Measurements from ENCODE around the gene ABHD4. TPM values are rescaled to one million over a fixed set of nuclear protein-coding genes. Genes with fewer than 3 reads are reported as not detected.

The ABHD4 gene
- total and polyA plus RNA-seq, 10 of the 15 experiments (the other 5 are each of a cell fraction or from before 2014, with no cell fraction given), result 5.4 to 28.7 (median 10.8) TPM

- TF ChIP-seq ZBTB40 (IDR thresholded peaks at IDR 0.05; ENCODE audit: borderline replicate concordance), result peak; percentile 89; the same call in 1 of the 2 replicates
- no peak for TF ChIP-seq USF2 (IDR thresholded peaks at IDR 0.05; ENCODE audit: borderline replicate concordance, low read depth, low read length)
- peak; percentile 81 for TF ChIP-seq CBFB (IDR thresholded peaks at IDR 0.05; ENCODE audit: low read depth)
- peak; percentile 45; the same call in 1 of the 2 replicates for TF ChIP-seq CREB1 (IDR thresholded peaks at IDR 0.05; ENCODE audit: low read depth)
- TF ChIP-seq CREM (IDR thresholded peaks at IDR 0.05; ENCODE audit: low read depth), result peak; percentile 73
- no peak for TF ChIP-seq BMI1 (IDR thresholded peaks at IDR 0.05; ENCODE audit: borderline replicate concordance)
- TF ChIP-seq ETV6 (conservative IDR thresholded peaks at IDR 0.05 in 1 of 2, IDR thresholded peaks at IDR 0.05 in 1 of 2; ENCODE audit: borderline replicate concordance in 1 of 2, low read depth in 1 of 2), result peak in 1 of 2 experiments; percentile 78; a peak in 1 of 4 replicates
- peak; percentile 57; the same call in 1 of the 2 replicates for TF ChIP-seq TCF7 (IDR thresholded peaks at IDR 0.05; ENCODE audit: borderline replicate concordance)
- TF ChIP-seq NFYA (IDR thresholded peaks at IDR 0.05; ENCODE audit: borderline replicate concordance, low read depth, low read length), result no peak
- peak; percentile 92; the same call in 1 of the 2 replicates for TF ChIP-seq MTA3 (IDR thresholded peaks at IDR 0.05; ENCODE audit: borderline replicate concordance, low read length)
- 0 out of 2 replicates have a peak, but pooled peaks have one; percentile 19 for TF ChIP-seq SMAD5 (IDR thresholded peaks at IDR 0.05; ENCODE audit: low read depth)
- peak; percentile 51 to 85; a peak in 2 of 4 replicates for TF ChIP-seq IKZF2 (IDR thresholded peaks at IDR 0.05)
- peak; percentile 77 for TF ChIP-seq ATF7 (IDR thresholded peaks at IDR 0.05; ENCODE audit: low read depth)
- peak; percentile 65; the same call in 1 of the 2 replicates for TF ChIP-seq ATF3 (IDR thresholded peaks at IDR 0.05; ENCODE audit: borderline replicate concordance, extremely low read depth, low read depth, low read length)
- TF ChIP-seq ZBTB11 (CRISPR knock-in tag; IDR thresholded peaks at IDR 0.05), result peak; percentile 86
- peak; percentile 87 for TF ChIP-seq IRF4 (IDR thresholded peaks at IDR 0.05; ENCODE audit: low read depth, low read length)
- TF ChIP-seq BACH1 (IDR thresholded peaks at IDR 0.05; ENCODE audit: borderline replicate concordance), result no peak; the same call in 1 of the 2 replicates
- no peak for TF ChIP-seq POLR2A (IDR thresholded peaks at IDR 0.05; ENCODE audit: low read depth, low read length)
- TF ChIP-seq TARDBP (IDR thresholded peaks at IDR 0.05; ENCODE audit: borderline replicate concordance), result peak; percentile 69; the same call in 1 of the 2 replicates
These were observed 27.8 kb upstream of the ABHD4 start (continued) for GRCh38 chr14:22570132-22570949.
